Right hindlimb (tissue), 1 donor: ENCODE results near the gene USP32.

Experiments used
- DNase-seq: peaks from one replicate; pipeline ENCODE4 v3.0.0-alpha.2; 2018

Gene USP32

DNA sequence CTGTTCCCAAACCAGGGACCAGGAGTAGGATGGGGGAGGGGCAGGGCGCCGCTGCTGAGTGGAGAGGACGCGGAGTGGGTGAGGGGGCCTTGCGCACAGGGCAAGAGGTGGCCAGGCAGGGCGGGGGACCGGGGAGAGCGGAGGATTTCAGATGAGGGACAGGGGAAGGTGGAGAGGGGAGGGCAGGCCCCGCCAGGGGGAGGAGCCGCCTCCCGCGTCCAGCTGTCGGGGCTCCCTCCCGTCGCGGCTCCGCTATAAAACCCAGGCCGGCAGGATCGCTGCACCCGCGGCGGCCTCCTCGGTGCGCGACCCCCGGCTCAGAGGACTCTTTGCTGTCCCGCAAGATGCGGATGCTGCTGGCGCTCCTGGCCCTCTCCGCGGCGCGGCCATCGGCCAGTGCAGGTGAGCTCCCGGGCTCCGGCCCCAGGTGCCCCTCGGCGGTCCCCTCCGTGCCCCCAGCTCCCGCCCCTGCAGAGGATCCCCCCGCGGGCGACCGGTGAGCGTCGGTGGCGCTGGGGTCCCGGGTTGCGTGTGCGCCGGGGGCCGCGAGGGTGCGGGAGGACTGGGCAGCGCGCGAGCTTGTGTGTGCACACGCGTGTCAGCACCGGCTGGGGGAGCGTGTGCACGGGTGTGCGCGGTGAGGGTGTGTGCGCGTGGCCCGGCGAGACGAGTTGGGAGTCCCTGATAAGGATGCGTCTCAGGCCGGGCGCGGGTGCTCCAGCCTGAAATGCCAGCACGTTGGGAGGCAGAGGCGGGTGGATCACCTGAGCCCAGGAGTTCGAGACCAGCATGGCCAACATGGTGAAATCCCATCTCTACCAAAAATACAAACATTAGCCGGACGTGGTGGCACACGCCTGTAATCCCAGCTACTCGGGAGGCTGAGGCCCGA is 242.0 kb downstream of the USP32 start, which contains the start of gene CA4:
Gene CA4, plus strand, starts transcription at position 283 of the 892 bp plus-strand sequence. Its CDS starts 62 bp downstream, at position 345.
- DNase-seq, result no peak

DNA sequence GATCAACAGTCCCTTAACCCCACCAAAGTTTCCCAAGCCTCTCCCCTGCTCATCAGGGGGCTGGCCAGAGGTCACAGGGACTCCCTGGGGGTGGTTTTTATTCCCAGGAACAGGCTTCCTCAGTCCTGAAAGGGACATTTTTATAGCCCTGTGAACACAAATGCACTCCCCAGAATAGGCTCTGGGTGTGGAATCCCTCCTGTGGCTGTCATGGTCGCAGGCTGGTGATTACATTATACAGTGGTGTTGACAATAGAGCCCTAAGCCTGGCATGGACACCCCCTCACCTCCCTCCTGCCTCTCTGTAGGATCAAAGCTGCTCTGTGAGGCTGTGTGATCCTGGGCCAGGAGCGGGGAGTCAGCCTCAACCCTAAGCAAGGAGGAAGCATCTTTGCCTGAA is 243.6 kb downstream of the USP32 start:
- DNase-seq, result no peak

DNA sequence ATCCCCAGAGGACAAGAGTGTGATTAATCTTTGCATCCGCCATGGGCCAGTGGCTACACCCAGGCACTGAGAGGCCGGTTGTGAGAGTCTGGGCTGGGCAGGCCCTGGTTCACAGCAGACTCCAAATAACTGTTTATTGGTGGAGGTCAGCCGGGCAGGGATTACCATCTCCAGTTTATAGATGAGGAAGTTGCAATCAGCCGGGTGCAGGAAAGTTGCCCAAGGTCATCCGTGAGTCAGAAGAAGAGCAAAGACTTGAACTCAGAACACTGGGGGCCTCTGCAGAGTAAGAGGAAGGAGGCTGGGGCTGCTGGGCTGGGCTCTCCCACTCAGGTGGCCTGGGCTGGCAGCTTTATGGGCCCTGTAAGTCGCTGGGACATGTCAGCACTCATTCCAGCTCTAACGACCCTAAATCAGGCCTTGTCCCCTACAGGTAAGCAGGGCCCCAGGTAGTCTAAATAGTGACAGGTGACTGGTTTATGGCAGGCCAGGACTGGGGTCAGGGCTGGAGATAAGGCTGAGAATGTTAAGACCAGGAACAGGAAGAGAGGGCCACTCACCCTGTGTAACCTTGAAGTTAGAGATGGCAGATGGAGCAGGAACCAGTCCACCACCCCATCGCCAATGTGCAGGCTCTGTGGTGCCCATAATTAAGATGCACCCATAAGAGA is 244.2 kb downstream of the USP32 start:
- no peak for DNase-seq

DNA sequence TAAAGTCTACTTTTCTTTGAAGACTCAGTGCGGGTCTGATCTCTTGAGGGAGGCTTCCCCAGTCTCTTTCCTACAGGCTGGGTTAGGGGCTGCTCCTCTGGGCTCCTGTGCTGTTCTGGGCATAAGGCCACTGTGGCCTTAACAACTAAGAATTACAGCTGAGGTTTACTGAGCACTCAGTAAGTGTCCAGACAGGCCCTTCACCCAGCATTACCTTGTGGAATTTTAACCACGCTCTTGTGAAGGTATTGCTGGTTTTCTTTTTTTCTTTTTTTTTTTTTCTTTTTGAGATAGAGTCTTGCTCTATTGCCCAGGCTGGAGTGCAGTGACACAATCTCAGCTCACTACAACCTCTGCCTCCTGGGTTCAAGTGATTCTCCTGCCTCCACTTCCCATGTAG is 245.7 kb downstream of the USP32 start:
- no peak for DNase-seq

DNA sequence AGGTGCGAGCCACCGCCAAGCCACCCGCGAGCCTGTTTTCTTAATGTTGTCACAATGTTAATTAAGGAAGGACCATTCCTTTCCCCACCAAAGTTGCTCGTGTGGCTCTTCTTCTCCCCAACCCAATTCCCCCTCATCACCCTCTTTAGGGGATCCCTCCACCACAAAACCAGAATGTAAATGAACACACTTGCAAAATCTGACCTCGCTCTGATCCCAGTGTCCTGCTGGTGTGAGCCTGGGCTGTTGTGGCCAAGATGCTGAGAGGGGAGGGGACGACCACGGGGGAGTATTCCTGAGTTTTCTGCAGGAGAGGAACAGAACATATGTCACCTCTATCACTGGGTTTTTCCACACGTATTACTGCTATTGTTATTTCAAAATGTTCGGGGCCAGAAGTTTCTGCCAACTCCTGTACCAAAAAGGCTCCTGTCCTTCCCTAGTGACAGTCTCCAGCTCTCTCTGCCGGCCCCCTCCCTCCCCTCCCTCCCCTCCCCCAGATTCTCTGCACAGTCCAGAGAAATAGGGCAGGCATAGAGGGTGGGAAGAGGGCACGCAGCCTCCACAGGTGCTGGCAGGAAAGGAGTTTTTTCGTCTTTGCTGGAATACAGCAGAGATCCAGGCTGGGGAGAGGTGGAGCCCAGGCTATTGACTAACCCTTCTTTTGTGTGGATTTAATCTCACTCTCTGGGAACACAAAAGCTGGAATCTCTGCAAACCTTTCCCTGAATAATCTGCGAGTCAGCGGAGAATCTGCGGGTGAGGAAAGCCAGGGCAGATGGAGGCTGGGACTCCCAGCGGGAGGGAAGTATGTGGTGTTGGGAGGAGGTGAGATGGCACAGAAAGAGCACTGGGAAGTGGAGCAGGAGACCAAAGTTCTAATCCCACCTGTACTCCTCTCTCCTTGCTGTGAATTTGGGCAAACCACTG is 246.7 kb downstream of the USP32 start:
- no peak for DNase-seq

DNA sequence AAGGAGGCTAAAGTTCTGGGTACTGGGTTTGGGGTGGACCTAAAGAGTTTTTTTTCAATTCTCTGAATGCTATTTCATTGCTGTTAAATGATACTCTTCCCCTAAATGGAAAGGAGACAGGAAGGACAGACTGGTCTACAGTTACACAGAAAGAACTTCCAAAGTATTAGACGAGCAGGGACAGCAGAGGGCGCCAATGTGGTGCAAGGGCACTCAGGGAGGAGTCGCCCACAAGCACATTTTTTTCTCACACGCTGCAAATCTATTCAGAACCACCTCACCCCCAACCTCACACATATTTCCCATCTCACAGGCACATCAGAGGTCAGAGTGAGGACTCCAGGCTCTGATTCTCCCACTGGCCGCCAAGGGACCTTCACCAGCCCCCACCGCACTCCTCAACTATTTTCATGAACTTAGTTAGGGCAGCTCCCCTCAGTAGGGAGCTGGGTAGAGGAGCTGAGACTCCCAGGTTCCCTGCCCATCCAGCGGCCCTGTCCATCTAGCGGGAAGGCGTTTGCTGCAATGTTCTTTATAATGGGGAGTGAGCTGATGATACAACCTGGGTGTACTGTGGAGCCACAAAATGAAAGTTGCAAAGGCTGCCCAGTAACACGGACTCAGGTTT is 248.9 kb downstream of the USP32 start:
- peak; percentile 83 for DNase-seq

DNA sequence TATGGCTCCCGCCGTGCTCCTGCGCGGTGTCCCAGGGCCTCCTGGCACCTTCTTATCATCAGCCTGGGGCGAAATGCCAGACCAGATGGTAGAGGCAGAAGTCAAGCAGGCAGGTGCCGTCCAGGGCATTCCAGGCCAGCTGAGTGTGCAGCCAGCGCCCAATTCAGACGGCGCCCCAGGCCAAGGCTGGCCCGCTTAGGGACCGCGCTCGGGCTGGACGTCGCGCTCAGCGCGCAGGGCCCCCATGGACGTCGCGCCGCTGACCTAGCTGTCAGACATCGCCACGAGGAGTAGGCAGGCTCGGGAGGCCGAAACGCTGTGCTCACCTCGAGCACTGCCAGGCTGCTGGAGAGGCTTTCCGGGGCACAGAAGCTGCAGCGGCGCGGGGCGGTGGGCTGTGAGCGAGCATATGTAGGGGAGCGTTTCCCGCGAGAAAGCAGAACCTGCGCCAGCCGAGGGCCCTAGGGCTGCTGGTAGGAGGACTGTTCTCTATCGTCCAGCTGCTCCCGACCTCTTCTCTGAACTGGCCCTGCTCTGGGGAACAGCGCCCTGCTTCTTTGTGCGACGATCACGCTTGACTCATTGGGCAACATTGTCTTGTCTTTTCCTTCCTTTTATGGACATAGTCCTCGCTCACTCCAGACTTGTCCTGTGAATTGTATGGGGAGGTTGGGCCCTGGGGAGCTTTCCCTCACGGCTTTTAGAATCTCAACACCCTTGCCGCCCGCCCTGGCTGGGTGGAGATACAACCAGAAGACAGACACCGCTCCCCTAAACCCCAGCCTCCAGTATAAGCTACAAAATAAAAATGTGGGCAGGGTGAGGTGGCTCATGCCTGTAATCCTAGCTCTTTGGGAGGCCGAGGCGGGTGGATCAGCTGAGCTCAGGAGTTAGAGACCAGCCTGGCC is 250.6 kb downstream of the USP32 start:
- no peak for DNase-seq

DNA sequence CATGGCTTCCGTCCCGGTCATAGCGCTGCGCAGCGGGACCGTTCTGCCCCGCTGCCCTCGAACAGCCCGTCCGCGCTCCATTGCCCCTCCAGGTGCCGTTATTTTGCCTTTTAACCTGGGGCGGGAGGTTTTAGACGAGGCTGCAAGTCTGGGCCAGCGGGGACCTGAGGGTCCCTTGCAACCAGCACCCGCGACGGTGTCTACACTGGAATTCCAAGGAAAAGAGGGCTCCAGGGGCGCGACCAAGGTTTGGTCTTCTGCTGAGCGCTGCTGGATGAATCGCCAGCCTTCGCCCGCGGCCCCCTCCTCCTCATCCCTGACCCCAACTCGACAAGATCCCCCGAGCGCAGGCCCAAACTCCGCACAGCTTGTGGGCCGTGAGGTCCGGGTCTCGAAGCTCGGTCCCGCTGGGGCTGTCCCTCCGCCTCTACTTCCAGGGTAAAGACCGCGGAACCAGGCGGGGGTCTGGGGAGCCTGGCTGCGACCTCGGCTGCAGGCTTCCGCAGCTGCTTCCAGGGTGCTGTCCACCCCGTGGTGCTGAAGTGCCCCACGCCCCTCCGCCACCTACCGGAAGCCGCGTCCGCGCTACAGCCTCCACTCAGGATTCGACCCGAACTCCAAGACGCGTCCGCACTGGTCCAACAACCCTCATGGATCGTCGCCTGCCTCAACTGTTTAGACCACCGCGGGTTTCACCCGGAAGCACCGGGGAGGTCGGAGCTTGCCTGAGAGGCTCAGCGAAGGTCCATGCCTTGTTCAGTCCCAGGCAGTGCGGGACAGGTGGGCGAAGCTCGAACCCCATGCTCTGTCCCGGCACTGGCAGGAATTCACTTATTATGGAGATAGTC is 252.3 kb downstream of the USP32 start:
- DNase-seq, result peak; percentile 82

DNA sequence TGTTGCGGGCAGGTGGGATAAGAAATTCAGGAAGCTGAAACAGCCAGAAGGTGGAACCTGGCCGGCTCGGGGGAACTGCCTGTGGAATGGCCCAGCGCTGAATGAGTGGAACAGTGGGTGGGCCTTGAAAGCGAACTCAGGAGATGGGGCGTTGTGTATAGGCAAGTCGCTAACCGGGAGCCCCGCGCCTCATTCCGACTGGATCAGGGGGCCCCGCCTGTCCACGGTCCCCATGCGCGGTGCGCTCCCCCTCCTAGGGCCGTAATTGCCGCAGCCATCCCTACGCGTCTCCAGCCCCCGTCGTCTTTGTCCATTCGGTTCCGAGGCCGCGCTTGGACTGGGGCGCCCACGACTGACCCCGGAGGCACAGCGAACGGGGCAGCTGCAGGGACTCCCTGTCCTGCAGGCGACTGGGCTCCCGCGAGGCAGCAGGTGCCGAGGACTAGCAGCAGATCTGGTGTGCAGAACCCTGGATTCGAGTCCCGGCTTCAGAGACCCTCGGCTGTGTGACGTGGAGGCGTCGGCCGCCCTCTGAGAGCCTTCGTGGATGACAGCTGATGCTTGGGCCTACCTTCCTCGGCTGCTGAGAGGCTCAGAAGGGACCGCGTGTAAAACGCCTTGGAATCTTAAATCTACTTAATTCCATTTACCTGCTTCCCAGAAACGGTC is 253.0 kb downstream of the USP32 start:
- peak; percentile 12 for DNase-seq

DNA sequence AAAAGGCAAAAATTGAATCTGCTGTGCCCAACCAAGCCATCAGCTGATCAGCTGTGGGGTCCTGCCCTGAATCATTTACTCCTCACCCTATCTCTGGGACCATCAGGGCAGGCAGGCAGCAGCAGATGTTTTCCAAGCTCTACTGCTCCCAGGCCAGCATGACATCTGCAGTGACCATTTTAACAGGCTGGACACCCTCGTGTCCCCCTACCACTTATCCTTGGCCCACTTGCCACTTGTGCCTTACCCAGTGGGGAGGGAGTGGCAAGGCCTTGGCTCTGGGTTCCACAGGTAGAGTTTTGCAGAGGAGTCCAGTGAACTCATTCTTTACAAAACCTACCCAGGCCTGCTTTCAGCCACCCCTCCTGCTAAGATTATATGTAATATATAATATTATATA is 254.2 kb downstream of the USP32 start:
- DNase-seq, result peak; percentile 0

DNA sequence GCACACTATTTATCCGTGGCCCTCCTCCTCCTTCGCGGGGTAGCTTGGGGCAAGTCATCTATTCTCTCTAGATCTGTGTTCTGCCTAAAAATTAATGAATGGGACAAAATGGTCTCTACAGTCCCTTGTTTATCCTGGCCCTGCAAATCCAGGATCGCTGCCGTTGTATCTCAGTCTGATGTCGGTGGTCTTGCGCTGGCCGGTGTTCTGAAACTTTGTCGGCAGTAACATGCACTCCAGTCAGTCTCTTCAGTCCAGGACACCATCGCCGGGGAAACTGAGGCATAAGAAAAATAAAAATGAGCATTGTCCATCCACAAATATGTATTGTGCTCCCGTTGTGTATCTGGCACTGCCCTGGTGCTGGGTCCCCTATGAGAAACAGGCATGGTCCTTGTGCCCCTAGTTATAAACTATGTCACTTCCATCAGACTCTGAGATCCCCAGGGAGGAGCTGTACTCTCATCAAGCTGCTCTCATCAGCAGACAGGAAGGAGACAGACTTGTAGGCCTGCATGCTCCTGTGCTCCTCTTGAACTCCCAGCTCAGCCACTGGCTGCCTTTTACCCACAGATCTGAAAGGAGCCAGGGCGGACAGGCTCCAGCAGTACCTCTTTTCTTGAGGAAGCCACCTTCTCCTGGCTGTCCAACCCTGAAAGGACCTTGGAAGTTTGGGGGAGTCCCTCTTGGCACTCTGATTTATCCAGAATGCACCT is 255.8 kb downstream of the USP32 start:
- DNase-seq, result peak; percentile 7

DNA sequence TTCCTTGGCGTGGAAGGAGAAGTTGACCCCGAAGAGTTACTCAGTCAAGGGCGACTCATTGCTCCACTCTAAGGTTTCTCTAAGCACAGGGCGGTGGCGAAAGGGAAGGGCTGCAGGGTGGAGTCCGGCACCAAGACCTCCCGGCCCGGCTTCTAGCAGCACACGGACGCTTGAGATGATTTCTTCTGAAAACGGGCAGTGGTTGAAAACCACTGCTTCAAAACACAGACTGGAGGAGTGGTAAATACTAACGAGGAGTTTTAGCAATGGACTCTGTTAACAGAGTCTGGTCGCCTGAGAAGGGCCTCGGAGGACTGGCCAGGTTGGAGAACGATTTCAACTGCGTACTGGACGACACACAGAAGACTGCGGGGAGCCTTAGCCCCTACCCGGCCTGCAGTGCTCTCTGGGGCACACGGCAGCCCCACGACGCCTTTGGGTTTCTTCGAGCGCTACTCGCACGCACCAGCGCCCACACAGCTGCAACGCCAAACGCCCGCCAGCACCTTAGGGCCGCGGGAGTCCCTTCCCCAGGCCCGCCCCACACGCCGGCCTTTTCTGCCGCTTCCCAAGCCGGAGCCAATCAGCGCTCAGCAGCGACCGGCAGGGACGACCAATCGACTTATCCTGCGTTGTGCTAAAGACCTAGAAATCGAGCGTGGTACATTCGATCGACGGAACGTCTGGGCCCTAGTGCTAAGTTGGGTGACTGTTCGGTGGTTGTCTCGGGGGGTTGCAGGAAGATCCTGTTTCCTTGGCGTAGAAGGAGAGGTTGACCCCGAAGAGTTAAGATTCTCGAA is 256.6 kb downstream of the USP32 start:
- DNase-seq, result peak; percentile 88

DNA sequence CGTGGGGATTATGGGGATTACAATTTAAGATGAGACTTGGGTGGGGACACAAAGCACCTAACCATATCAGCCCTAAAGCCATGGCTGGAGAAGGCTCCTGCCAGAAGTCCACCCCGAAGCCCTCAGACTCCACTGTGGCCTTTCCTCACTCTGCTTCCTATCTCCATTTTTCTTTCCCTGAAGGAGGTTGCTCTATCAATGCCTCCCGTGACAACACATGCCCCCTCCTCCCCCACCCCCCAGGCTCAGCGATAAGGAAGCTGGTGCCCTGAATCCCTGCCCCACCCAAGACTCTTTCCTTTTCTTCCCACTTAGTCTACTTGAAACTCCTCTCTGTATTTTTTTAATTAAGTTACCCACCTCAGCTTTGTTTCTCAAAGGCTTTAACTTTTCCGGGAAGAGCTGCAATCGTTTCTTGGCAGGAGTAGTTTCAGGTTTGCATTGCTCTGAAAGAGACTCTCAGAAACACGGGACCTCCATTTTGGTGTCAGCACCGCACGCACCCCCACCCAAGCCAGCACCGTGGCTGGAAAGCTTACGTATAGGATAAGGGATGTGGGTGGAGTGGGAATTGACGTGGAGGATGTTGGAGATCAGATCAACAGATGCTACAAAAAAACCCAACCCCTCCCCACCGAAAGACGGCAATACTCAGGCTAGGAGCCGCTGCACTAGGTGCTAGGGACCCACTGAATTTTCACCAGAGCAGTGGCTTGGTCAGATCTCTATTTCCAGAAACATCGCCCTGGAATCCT is 257.4 kb downstream of the USP32 start:
- DNase-seq, result peak; percentile 23

DNA sequence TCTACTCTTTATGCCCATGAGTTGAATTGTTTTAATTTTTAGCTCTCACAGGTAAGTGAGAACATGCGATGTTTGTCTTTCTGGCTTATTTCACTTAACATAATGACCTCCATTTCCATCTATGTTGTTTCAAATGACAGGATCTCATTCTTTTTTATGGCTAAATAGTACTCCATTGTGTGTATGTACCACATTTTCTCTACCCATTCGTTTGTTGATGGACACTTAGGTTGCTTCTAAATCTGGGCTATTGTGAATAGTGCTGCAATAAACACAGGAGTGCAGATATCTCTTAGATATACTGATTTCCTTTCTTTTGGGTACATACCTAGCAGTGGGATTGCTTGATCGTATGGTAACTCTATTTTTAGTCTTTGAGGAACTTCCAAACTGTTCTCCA is 261.5 kb downstream of the USP32 start:
- no peak for DNase-seq

DNA sequence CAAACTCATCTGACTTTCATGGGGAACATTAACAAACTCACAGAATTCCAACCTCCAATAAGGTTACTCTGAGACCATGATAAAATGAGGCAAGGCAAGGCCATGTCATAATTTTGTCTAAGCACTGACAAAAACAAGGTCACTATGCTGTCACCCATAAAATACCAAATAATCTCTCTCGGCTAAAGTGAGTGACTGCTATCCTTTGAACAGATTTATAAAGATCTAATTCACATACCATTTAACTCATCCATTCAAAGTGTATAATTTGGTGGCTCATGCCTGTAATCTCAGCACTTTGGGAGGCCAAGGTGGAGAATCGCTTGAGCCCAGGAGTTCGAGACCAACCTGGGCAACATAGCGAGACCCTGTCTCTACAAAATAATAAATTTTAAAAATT is 262.8 kb downstream of the USP32 start:
- DNase-seq, result no peak
